ACHN (cell line): ENCODE measurements around the gene DAPK1.

ENCODE experiments used
- DNase-seq: peaks from one replicate; pipeline ENCODE4 v3.0.0-alpha.2; 2015
- in situ Hi-C: cut with HindIII; loops from 2 replicates; pipeline ENCODE4 v1.10.0; 2017; ENCODE audit warnings: low sequenced_read_pairs, low pct_ligation_motif_present, low pct_unique_long_range_greater_than_20kb

The DAPK1 gene

GRCh38 chr9:87513880-87514535 lies 16.3 kb downstream of the DAPK1 start:
- in situ Hi-C loops = no loop called here
- DNase-seq = no peak

GRCh38 chr9:87515006-87515405 lies 17.3 kb downstream of the DAPK1 start:
- in situ Hi-C loops = no loop called here
- DNase-seq = no peak

GRCh38 chr9:87515588-87516221 lies 18.0 kb downstream of the DAPK1 start:
- no peak for DNase-seq

GRCh38 chr9:87516222-87516925 lies 18.7 kb downstream of the DAPK1 start:
- peak; percentile 38 for DNase-seq
- in situ Hi-C loops = no loop called here

More at GRCh38 chr9:87515588-87516221, 18.0 kb downstream of the DAPK1 start:
- in situ Hi-C loops = no loop called here

GRCh38 chr9:87516926-87517290 lies 19.2 kb downstream of the DAPK1 start:
- in situ Hi-C loops = no loop called here
- DNase-seq = no peak

GRCh38 chr9:87517732-87518131 lies 20.1 kb downstream of the DAPK1 start:
- no peak for DNase-seq
- in situ Hi-C loops = no loop called here

GRCh38 chr9:87518702-87519335 lies 21.2 kb downstream of the DAPK1 start:
- DNase-seq = no peak
- in situ Hi-C loops = no loop called here

GRCh38 chr9:87519461-87519860 lies 21.8 kb downstream of the DAPK1 start:
- in situ Hi-C loops = no loop called here
- no peak for DNase-seq

GRCh38 chr9:87520172-87520683 lies 22.6 kb downstream of the DAPK1 start:
- DNase-seq = no peak
- in situ Hi-C loops = no loop called here

GRCh38 chr9:87521834-87522233 lies 24.2 kb downstream of the DAPK1 start:
- in situ Hi-C loops = no loop called here

GRCh38 chr9:87524061-87524460 lies 26.4 kb downstream of the DAPK1 start:
- in situ Hi-C loops = no loop called here
- DNase-seq = no peak

More at GRCh38 chr9:87521834-87522233, 24.2 kb downstream of the DAPK1 start:
- no peak for DNase-seq

GRCh38 chr9:87525546-87526303 lies 28.1 kb downstream of the DAPK1 start:
- DNase-seq = no peak
- in situ Hi-C loops = no loop called here

GRCh38 chr9:87527211-87527916 lies 29.7 kb downstream of the DAPK1 start:
- no peak for DNase-seq
- in situ Hi-C loops = no loop called here

GRCh38 chr9:87528969-87529368 lies 31.3 kb downstream of the DAPK1 start:
- in situ Hi-C loops = no loop called here
- no peak for DNase-seq

- DNase-seq = no peak
- in situ Hi-C loops = no loop called here
Measured at GRCh38 chr9:87529671-87530070, 32.0 kb downstream of the DAPK1 start.

- no peak for DNase-seq
Measured at GRCh38 chr9:87530716-87531115, 33.0 kb downstream of the DAPK1 start.

GRCh38 chr9:87531370-87532295 lies 34.0 kb downstream of the DAPK1 start:
- no peak for DNase-seq

More at GRCh38 chr9:87530716-87531115, 33.0 kb downstream of the DAPK1 start:
- in situ Hi-C loops = no loop called here

More at GRCh38 chr9:87531370-87532295, 34.0 kb downstream of the DAPK1 start:
- in situ Hi-C loops = no loop called here
